Measurements from ENCODE around the gene JADE2.

DNA sequence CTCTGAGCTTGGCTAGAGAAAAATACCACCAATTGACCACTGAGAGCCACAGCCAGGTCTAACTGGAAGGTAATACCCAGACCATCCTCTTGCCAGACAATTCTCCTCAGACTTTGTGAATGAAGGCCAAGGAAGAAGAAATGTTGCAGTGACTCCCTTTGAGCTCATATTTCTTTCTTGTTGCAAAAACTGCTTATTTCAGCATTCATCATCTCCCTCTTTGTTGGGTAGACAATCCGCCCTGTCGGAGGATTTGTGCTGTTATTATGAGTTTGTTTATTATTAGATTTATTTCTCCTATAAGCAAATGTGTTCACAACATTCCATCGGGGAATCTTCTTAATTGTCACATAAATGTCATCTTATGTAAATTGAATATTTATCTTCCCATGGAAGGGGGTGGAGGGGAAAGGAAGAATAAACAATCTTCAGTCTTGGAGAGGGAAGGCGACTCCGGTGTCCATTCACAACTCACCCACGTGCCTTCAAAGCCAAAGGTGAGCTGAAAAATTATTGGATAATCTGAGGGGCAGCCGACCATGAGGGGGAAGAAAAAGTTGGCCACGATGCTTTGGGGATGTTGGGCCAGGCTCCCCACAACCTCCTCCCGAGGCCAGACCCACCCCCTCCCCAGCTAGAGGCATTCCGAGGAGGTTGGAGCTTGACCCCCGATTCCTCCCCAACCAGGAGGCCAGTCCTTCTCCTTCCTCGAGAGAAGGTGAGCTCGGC lies 1.8 kb upstream of the JADE2 start:
- TF ChIP-seq POLR2AphosphoS5 (IDR thresholded peaks at IDR 0.05): peak; percentile 27
- peak in 2 of 4 experiments; percentile 11 to 15 for TF ChIP-seq CTCF (IDR thresholded peaks at IDR 0.05)
- TF ChIP-seq POLR2A (IDR thresholded peaks at IDR 0.05): no peak
- no peak for TF ChIP-seq EP300 (IDR thresholded peaks at IDR 0.05)

Data from gastroesophageal sphincter (tissue), 3 donors.